Measurements from ENCODE around the gene BMP8B.

The BMP8B gene

DNA sequence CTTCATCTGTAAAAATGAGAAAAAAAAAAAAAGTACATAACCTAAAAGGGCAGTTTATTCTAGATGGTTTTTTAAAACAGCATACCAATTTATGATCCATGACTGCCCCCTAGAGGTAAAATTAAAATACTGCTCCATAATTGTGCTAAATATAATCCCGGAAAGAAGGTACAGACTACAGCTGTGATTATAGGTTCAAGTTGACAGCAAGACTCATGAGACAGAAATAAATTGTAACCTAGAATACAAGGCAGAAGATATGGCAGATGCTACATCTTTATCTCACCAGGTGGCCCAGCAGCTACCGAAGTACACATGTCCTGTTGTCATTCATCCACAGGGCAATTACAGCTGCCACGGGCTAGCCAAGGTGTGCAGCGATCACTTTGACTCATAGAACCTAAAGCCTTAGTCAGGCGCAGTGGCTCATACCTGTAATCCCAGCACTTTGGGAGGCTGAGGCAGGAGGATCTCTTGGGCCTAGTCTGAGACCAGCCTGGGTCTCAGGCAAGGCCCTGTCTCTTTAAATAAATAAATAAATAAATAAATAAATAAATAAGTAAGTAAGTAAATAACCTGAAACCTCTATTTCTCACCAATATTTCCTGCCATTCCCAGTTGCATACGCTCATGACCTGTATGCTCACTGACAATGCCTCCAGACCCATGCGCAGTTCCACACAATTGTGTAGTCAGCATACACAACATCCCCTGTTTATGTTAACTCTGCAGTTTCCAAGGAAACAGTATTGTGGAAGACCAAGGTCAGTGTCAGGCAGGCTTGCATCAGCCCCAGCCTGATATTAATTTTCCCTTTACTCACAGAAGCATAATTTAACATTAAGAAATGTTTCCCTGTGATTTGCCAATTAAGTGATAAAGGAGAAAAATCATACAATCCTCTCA, 68.3 kb downstream of the BMP8B start:
- peak; percentile 65 for DNase-seq

DNA sequence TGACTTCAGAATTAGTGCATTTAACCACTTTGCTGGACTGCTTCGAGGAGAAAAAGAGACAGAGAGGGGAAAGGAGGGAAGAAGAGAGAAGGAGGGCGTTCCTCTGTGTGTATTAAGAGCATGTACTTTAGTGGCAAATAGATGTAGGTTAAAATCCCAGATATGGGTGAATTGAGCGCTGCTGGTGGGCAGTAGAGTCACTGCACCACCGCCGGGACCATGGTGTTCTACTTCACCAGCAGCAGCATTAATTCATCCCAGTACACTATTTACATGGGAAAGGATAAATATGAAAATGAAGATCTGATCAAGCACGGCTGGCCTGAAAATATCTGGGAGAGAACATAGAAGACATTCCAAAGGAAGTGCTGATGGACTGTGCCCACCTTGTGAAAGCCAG, 70.9 kb downstream of the BMP8B start:
- DNase-seq = no peak

DNA sequence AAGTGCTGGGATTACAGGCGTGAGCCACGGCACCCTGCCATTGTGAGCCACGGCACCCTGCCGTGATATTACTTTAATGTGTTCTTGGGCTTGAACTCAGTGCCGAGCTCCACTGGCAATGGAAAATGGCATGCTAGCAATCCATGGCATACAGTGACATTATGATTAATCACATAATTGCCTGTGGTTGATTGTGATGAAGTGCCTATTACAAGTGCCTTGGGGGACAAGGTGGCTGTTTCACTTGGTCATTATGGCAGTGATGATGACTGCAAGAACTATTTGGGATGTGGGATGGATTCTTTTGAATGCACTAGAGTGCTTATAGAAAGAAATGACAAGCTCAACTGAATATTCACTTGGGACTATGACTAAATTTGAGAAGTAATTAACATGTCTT, 75.1 kb downstream of the BMP8B start:
- DNase-seq = no peak

DNA sequence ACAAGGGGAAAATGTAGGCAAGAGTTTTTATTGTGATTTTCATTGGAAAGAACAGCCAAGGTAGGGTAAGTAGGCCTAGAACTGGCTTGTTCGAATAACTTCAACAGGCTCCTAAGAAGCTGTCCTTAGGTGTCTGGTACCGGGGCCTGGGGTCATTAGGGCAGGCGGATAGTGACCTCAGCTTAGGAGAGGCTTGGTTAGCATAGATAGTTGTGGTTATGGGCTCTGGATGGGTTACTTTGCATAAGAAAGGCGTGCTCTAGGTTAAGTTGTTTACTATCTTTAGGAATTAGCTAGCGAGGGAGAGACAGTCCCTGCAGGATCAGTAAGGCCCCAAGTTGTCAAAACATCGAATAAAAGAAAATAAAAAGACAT, 76.7 kb downstream of the BMP8B start:
- DNase-seq = no peak

DNA sequence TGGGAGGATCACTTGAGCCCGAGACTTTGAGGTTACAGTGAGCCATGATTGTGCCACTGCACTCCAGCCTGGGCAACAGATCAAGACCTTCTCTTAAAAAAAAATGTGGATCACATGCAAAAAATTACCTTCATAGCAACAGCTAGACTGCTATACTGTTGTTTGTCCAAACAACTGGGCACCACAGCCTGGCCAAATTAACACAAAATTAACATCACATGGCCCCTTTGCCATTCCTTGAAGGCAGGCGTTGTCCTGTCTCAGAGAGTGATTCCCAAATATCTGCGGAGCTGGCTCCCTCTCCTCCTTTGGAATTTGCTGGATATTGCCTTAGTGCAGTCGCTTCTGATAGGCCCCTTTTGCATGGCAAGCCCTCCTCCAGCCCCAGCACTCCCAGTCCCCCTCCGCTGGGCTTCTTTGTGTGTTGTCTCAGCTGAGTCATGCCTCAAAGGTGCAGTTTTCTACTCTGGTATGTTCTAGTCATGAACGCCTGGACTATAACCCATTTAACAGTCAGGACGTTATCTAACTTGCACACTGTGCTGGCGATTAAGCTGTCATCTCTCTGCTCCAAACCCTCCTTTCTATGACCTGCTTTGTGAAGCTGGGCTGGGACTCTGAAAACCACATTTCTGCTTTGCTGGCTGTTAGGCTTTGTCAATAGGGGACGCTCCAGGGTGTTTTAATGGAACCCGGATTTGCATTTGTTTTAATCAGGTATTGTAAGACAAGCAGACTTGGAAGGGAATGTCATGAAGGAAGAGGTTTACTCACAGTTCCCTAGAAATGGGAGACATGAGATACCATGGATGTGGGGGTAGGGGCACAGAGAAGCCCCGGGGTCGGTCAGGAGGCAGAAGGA, 77.3 kb downstream of the BMP8B start:
- DNase-seq = peak; percentile 39

DNA sequence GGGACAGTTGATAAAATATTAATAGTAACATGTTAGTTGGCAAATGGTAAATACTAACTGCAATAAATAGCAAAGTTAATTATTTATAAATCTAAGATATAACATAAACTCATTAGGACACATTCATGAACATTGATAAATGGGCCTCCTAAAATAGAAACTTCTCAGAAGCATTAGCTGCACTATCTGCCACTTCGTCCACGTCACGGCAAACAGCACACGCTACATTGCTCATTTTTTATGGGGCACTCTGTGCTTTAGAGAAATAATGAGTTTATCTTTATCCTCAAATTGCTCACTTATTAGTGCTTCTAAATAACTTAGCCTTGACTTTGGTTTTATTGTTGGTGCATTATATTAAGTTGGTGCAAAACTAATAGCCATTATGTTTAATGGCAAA, 81.2 kb downstream of the BMP8B start:
- DNase-seq = no peak

Measured in fibroblast of skin of back (primary cell).